ENCODE measurements around the gene KCNB1.

Gene KCNB1

DNA sequence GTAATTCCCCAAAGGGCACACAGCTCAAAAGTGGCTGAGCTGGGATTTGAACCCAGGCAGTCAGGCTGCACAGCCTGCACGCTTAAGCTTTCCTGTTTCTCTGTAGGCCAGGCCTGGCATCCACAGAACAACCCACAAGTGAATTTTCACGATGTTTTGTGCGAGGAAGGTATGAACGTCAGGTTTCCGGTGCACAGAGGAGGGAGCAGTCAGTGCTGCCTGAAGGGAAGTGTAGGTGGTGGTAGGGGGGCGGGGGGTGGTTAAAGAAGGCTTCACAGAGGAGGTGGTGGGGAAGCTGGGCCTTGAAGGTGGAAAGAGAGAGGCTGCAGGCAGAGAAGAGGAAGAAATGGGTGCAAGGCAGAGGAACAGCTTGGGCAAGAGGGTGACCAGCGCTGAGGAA lies 14.1 kb downstream of the KCNB1 start:
- Histone ChIP-seq H2BK15ac (ENCODE audit: low read length) (no peak overlapping the region), H2AK5ac (ENCODE audit: low read depth, low read length) (no peak overlapping the region), H3K9ac (ENCODE audit: low read depth, low read length, poor library complexity) (no peak overlapping the region), H3K4me1 (ENCODE audit: control insufficient read depth in 2 of 2, insufficient read depth in 1 of 2, low read depth in 1 of 2, low read length in 2 of 2) (no peaks in the 10 kb centered on the region), H2BK120ac (ENCODE audit: low read depth, low read length) (no peak overlapping the region), H3K27ac (replicated peaks; ENCODE audit: low read length) (no peak overlapping the region), H2BK12ac (ENCODE audit: low read length) (no peak overlapping the region), H4K8ac (ENCODE audit: low read depth, low read length) (no peak overlapping the region), H3K27me3 (ENCODE audit: control insufficient read depth in 3 of 3, insufficient read depth in 3 of 3, low read depth in 1 of 3, low read length in 3 of 3) (no peaks in the 10 kb centered on the region), H3K14ac (ENCODE audit: low read length) (no peak overlapping the region), H3K4ac (ENCODE audit: low read length) (no peak overlapping the region), H2AFZ (ENCODE audit: low read length) (no peak overlapping the region), H3K36me3 (replicated peaks in 1 of 2; ENCODE audit: control insufficient read depth in 2 of 2, insufficient read depth in 2 of 2, low read length in 2 of 2) (no peaks in the 10 kb centered on the region), H3K4me3 (ENCODE audit: low read length in 2 of 2) (no peak overlapping the region), H3K9me3 (replicated peaks in 1 of 2; ENCODE audit: control insufficient read depth in 2 of 2, insufficient read depth in 1 of 2, low read depth in 1 of 2, low read length in 2 of 2) (no peaks in the 10 kb centered on the region), H2BK5ac (ENCODE audit: low read length) (no peak overlapping the region), H3K23ac (ENCODE audit: low read depth, low read length, poor library complexity) (no peak overlapping the region), H3K18ac (ENCODE audit: low read length) (no peak overlapping the region), H3K4me2 (ENCODE audit: insufficient read depth, low read length, poor library complexity, severe bottlenecking) (no peak overlapping the region), H4K91ac (ENCODE audit: low read depth, low read length, poor library complexity) (no peak overlapping the region), H3K79me1 (ENCODE audit: low read depth, low read length) (no peaks in the 10 kb centered on the region)
- no CpG with 5 or more reads among the region's 7 CpGs for WGBS, 2 donors (ENCODE audit: extremely low coverage in 2 of 2, insufficient read length in 2 of 2, insufficient replicate concordance in 1 of 2)
- no peak for DNase-seq (ENCODE audit: low spot score)

GRCh38 chr20:49466114-49466912 lies 16.2 kb downstream of the KCNB1 start:
- Histone ChIP-seq H2BK120ac (ENCODE audit: low read depth, low read length) (no peak overlapping the region), H3K27me3 (ENCODE audit: control insufficient read depth in 3 of 3, insufficient read depth in 3 of 3, low read depth in 1 of 3, low read length in 3 of 3) (no peaks in the 10 kb centered on the region), H3K4me3 (ENCODE audit: low read length in 2 of 2) (no peak overlapping the region), H3K14ac (ENCODE audit: low read length) (no peak overlapping the region), H3K4me2 (ENCODE audit: insufficient read depth, low read length, poor library complexity, severe bottlenecking) (no peak overlapping the region), H2AFZ (ENCODE audit: low read length) (no peak overlapping the region), H3K9me3 (replicated peaks in 1 of 2; ENCODE audit: control insufficient read depth in 2 of 2, insufficient read depth in 1 of 2, low read depth in 1 of 2, low read length in 2 of 2) (no peaks in the 10 kb centered on the region), H2AK5ac (ENCODE audit: low read depth, low read length) (no peak overlapping the region), H3K9ac (ENCODE audit: low read depth, low read length, poor library complexity) (no peak overlapping the region), H3K36me3 (replicated peaks in 1 of 2; ENCODE audit: control insufficient read depth in 2 of 2, insufficient read depth in 2 of 2, low read length in 2 of 2) (no peaks in the 10 kb centered on the region), H2BK5ac (ENCODE audit: low read length) (no peak overlapping the region), H3K18ac (ENCODE audit: low read length) (no peak overlapping the region), H3K4me1 (ENCODE audit: control insufficient read depth in 2 of 2, insufficient read depth in 1 of 2, low read depth in 1 of 2, low read length in 2 of 2) (no peaks in the 10 kb centered on the region), H2BK15ac (ENCODE audit: low read length) (no peak overlapping the region), H4K8ac (ENCODE audit: low read depth, low read length) (no peak overlapping the region), H3K79me1 (ENCODE audit: low read depth, low read length) (no peaks in the 10 kb centered on the region), H3K27ac (replicated peaks; ENCODE audit: low read length) (no peak overlapping the region), H2BK12ac (ENCODE audit: low read length) (no peak overlapping the region), H3K23ac (ENCODE audit: low read depth, low read length, poor library complexity) (no peak overlapping the region), H4K91ac (ENCODE audit: low read depth, low read length, poor library complexity) (no peak overlapping the region), H3K4ac (ENCODE audit: low read length) (no peak overlapping the region)
- DNase-seq (ENCODE audit: low spot score): no peak
- WGBS, 2 donors (ENCODE audit: extremely low coverage in 2 of 2, insufficient read length in 2 of 2, insufficient replicate concordance in 1 of 2): no CpG with 5 or more reads among the region's 8 CpGs

DNA sequence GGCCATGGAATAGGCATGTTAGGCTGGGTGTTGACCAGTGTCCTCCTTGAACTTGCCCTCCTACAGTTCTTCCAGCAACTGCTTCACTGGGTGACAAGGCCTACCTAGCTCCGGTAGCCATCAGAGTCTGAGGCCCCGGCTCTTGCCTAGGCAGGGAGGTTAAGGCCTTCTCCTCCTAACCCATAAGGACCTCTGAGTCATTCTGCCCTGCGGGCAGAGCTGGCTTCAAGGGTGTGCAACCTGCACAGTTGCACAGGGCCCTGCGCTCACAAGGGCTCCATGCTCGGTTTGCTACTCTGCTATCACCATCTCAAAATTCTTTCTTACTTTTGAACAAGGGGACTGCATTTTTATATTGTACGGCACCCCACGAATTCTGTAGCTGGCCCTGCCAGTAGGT lies 17.9 kb downstream of the KCNB1 start:
- H2BK15ac ChIP-seq (ENCODE audit: low read length): no peak overlapping the region
- H2BK12ac ChIP-seq (ENCODE audit: low read length): no peak overlapping the region
- no peak for DNase-seq (ENCODE audit: low spot score)
- H3K27ac ChIP-seq (replicated peaks; ENCODE audit: low read length): no peak overlapping the region
- H3K14ac ChIP-seq (ENCODE audit: low read length): no peak overlapping the region
- no peak overlapping the region for H3K18ac ChIP-seq (ENCODE audit: low read length)
- no peak overlapping the region for H2AFZ ChIP-seq (ENCODE audit: low read length)
- peaks cover 0 to 4% (median 0%) of the 10 kb centered on the region in 3 experiments for H3K27me3 ChIP-seq (ENCODE audit: control insufficient read depth in 3 of 3, insufficient read depth in 3 of 3, low read depth in 1 of 3, low read length in 3 of 3)
- H3K23ac ChIP-seq (ENCODE audit: low read depth, low read length, poor library complexity): no peak overlapping the region
- no CpG with 5 or more reads among the region's 7 CpGs for WGBS, 2 donors (ENCODE audit: extremely low coverage in 2 of 2, insufficient read length in 2 of 2, insufficient replicate concordance in 1 of 2)
- no peak overlapping the region for H3K4me2 ChIP-seq (ENCODE audit: insufficient read depth, low read length, poor library complexity, severe bottlenecking)
- no peak overlapping the region for H2BK120ac ChIP-seq (ENCODE audit: low read depth, low read length)
- H4K91ac ChIP-seq (ENCODE audit: low read depth, low read length, poor library complexity): no peak overlapping the region
- H3K4ac ChIP-seq (ENCODE audit: low read length): no peak overlapping the region
- no peaks in the 10 kb centered on the region for H3K36me3 ChIP-seq (replicated peaks in 1 of 2; ENCODE audit: control insufficient read depth in 2 of 2, insufficient read depth in 2 of 2, low read length in 2 of 2)
- H3K9ac ChIP-seq (ENCODE audit: low read depth, low read length, poor library complexity): no peak overlapping the region
- no peaks in the 10 kb centered on the region for H3K9me3 ChIP-seq (replicated peaks in 1 of 2; ENCODE audit: control insufficient read depth in 2 of 2, insufficient read depth in 1 of 2, low read depth in 1 of 2, low read length in 2 of 2)
- H3K4me3 ChIP-seq (ENCODE audit: low read length in 2 of 2): no peak overlapping the region
- no peak overlapping the region for H4K8ac ChIP-seq (ENCODE audit: low read depth, low read length)
- no peaks in the 10 kb centered on the region for H3K79me1 ChIP-seq (ENCODE audit: low read depth, low read length)
- no peaks in the 10 kb centered on the region for H3K4me1 ChIP-seq (ENCODE audit: control insufficient read depth in 2 of 2, insufficient read depth in 1 of 2, low read depth in 1 of 2, low read length in 2 of 2)
- H2BK5ac ChIP-seq (ENCODE audit: low read length): no peak overlapping the region
- H2AK5ac ChIP-seq (ENCODE audit: low read depth, low read length): no peak overlapping the region

DNA sequence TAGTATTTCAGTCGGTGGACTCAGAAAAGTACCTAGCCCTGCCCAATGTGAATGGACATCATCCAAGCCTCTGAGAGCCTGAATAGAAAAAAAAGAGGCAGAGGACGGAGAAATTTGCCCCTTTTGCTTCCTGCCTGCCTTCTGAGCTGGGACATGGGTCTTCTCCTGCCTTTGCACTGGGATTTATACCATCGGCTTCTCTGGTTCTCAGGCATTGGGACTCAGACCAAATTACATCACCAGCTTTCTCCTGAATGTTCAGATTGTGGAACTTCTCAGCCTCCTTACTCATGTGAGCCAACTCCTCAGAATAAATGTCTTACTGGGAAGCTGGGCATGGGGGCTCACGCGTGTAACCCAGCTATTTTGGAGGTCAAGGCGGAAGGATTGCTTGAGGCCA lies 19.8 kb downstream of the KCNB1 start:
- no peak overlapping the region for H3K18ac ChIP-seq (ENCODE audit: low read length)
- no peak overlapping the region for H3K4me2 ChIP-seq (ENCODE audit: insufficient read depth, low read length, poor library complexity, severe bottlenecking)
- H3K14ac ChIP-seq (ENCODE audit: low read length): no peak overlapping the region
- no peak overlapping the region for H2AFZ ChIP-seq (ENCODE audit: low read length)
- H2BK12ac ChIP-seq (ENCODE audit: low read length): no peak overlapping the region
- H3K36me3 ChIP-seq (replicated peaks in 1 of 2; ENCODE audit: control insufficient read depth in 2 of 2, insufficient read depth in 2 of 2, low read length in 2 of 2): no peaks in the 10 kb centered on the region
- no CpG with 5 or more reads among the region's 6 CpGs for WGBS, 2 donors (ENCODE audit: extremely low coverage in 2 of 2, insufficient read length in 2 of 2, insufficient replicate concordance in 1 of 2)
- H3K4me3 ChIP-seq (ENCODE audit: low read length in 2 of 2): no peak overlapping the region
- H2BK15ac ChIP-seq (ENCODE audit: low read length): no peak overlapping the region
- peaks cover 0 to 4% (median 0%) of the 10 kb centered on the region in 3 experiments for H3K27me3 ChIP-seq (ENCODE audit: control insufficient read depth in 3 of 3, insufficient read depth in 3 of 3, low read depth in 1 of 3, low read length in 3 of 3)
- H3K27ac ChIP-seq (replicated peaks; ENCODE audit: low read length): no peak overlapping the region
- H2BK5ac ChIP-seq (ENCODE audit: low read length): no peak overlapping the region
- H2AK5ac ChIP-seq (ENCODE audit: low read depth, low read length): no peak overlapping the region
- H3K4ac ChIP-seq (ENCODE audit: low read length): no peak overlapping the region
- H3K9ac ChIP-seq (ENCODE audit: low read depth, low read length, poor library complexity): no peak overlapping the region
- H4K91ac ChIP-seq (ENCODE audit: low read depth, low read length, poor library complexity): no peak overlapping the region
- H3K4me1 ChIP-seq (ENCODE audit: control insufficient read depth in 2 of 2, insufficient read depth in 1 of 2, low read depth in 1 of 2, low read length in 2 of 2): no peaks in the 10 kb centered on the region
- H3K79me1 ChIP-seq (ENCODE audit: low read depth, low read length): no peaks in the 10 kb centered on the region
- no peak for DNase-seq (ENCODE audit: low spot score)
- H4K8ac ChIP-seq (ENCODE audit: low read depth, low read length): no peak overlapping the region
- H2BK120ac ChIP-seq (ENCODE audit: low read depth, low read length): no peak overlapping the region
- H3K9me3 ChIP-seq (replicated peaks in 1 of 2; ENCODE audit: control insufficient read depth in 2 of 2, insufficient read depth in 1 of 2, low read depth in 1 of 2, low read length in 2 of 2): no peaks in the 10 kb centered on the region
- no peak overlapping the region for H3K23ac ChIP-seq (ENCODE audit: low read depth, low read length, poor library complexity)
